GM21515 (cell line): ENCODE results near the gene LYSMD4.
A peak's percentile ranks its signal among the peaks of the same experiment; 100 is the strongest.

Experiments
- ATAC-seq: cut with Tn5 transposase; IDR thresholded peaks from one replicate; pipeline ENCODE4 v1.9.1; 2021; ENCODE audit not compliant: unreplicated experiment

Gene LYSMD4

DNA sequence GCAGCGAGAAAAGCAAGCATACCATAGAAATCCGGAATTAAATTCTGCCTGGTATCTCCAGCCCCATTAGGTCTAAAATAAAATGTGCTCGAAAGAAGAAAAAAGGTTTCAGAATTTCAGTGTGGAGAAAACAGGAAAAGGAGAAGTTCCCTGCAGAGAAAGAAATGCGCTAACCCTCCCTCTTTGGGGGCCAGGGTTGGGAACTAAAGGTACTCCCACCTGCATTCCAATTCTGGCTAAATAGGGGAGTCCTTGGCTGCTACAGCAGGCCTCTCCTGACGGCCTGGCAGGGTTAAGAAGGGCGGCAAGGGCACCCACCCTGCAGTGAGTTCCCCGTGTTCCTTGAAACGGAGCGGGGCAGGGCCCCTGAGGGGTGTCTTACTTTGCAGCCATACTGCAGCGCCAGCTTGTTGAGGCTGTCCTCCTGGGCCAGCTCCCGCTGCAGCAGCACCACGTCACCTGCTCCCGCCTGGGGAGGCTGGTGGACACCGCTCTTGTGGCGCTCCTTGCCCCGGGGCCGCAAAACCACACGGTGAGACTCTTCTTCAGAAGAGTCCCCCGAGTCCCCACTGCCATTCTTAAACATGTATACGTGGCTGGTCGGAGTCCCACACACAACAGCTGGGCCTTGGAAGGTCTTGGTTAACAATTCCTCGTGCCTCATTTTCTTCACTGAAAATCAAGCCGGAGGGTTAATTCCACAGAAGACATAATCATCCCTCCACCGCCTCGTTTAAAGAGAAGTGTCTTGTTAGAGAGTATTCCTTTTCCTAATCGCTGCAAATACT is 1.7 kb downstream of the LYSMD4 start:
- no peak for ATAC-seq

DNA sequence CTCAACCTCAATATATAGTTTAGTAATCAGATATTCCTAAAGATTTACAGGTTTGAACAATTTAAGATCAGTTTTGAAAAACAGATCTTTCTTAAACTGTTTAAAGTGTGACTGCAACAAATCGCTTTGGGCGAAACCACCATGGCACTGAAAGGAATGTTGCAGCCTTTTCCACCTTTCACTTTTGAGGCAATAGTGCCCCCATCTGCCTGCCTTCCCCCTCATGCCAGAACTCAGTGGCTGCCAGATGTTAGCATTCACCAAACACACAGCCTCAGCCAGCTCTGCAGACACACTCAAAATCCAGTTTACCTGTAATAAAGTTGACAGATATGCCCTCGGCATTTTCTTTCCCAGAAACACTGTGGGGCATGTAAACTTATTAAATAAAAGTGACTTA is 3.3 kb downstream of the LYSMD4 start:
- no peak for ATAC-seq

DNA sequence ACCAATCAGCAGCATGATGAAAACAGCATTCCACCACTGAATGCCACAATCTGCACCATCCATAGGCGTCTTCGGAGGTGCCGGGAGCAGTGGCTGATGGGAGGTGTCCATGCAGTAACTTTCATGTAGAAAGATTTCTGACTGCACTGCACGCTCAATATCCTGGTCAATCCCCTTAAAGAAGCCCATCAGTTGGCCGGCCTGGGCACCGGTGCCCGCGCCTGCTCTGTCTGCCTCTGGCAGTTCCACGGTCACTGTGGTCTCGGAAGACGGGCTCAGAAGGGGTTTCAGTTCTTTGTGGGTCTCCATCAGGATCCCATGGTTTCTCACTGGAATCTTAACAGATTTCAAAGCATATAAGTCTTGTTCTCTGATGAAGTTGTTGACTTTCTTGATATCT is 3.9 kb downstream of the LYSMD4 start:
- ATAC-seq, result no peak

DNA sequence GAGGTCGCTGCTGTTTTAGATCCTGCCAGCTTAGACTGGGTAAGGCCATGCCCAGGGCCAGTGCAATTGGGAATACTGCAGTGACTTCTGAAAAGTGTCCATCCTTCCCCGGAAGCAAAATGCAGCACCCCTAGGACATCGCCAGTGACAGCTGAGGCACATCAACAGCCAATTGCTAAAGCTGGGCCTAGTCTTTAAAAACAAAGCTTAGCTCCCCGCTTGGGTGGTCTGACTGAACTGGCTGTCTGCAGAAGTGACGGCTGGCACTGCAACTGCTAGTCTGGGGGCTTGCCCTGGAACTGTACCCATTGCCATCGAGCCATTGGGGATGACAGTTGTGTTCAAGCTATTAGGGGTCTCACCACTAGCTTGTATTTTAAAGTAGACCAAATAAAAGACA is 4.3 kb downstream of the LYSMD4 start:
- ATAC-seq, result no peak

DNA sequence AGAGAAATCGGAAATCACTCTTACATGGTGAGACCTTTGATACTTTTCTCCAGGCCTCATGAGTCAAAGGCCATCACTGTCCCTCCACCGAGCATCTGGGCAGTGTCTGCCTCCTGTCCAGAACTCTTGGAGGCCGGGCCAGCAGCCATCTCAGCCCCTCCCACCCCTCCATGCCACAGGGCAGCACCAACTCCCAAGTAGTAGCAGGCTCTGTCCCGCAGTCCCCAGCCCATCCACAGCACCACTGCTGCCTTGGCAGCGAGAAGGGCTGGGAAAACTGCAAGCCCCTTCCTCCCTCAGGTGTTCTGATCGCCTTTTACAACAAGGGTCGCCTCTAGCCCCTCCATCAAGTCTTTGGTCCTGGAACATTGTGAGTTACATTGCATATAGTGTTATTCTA is 5.5 kb downstream of the LYSMD4 start:
- ATAC-seq, result no peak

DNA sequence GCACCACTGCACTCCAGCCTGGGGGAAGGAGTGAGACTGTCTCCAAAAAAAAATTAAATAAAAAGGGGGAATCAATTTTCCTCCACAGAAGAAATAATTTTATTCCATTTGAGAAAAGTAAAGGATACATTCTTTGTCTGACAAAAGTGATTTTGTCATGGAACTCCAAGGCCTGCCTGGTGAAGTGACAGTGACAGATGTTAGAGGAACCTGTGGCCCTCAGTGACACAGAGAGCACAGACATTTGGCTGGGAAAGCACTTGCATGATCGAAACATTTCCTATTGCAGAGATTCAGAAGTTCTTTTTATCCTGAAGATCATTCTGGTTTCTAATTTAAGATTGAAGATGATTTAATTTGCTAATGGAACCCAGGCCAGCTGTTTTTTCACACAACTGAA is 5.9 kb downstream of the LYSMD4 start:
- no peak for ATAC-seq

DNA sequence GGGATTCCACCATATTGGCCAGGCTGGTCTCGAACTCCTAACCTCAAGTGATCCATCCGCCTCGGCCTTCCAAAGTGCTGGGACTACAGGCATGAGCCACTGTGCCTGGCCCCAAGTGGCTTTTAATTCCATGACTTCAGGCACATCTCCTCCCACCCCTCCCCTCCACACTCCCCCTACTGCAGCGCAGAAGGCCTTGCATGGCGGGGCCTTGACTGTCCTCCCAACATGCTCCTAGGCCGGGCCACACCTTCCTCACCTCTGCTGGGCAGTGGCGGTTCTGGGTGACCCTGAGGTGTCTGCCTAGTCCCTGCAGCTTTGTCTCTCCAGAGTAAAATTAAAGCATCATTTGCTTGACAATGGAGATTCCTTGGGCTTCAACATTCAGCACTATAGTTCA is 6.9 kb downstream of the LYSMD4 start:
- no peak for ATAC-seq

DNA sequence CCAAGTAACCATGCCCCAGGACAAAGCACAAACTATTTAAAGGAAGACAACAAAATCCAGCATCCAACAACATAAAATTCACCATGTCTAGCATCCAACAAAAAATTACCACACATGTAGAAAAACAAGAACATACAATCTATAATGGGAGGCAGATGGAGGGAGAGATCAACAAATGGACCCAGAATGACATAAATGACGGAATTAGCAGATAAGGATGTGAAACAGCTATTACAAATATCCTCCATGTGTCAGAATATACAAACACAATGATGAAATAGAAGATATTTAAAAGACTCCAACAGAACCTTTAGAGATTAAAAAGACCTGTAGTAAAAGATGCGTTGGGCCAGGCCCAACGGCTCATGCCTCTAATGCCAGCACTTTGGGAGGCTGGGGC is 10.8 kb downstream of the LYSMD4 start:
- no peak for ATAC-seq

DNA sequence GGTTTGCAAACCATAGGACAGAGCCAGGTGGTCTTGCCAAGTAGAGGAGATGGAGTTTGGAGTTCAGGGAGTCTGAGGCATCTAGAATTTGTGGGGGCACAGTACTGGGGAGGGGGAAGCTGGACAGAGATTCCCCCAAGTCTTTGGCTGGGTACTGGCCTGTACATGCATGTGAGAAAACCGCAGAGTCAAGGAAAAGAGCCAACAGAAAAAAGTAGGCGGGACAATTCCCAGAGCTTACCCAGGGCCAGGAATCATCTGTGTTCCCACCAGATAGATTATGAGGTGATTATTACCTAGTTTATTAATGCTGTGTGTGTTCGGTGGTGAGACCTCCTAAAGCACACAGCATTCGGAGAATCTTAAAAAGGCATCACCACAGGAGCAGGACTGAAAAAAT is 11.3 kb downstream of the LYSMD4 start:
- ATAC-seq, result no peak

DNA sequence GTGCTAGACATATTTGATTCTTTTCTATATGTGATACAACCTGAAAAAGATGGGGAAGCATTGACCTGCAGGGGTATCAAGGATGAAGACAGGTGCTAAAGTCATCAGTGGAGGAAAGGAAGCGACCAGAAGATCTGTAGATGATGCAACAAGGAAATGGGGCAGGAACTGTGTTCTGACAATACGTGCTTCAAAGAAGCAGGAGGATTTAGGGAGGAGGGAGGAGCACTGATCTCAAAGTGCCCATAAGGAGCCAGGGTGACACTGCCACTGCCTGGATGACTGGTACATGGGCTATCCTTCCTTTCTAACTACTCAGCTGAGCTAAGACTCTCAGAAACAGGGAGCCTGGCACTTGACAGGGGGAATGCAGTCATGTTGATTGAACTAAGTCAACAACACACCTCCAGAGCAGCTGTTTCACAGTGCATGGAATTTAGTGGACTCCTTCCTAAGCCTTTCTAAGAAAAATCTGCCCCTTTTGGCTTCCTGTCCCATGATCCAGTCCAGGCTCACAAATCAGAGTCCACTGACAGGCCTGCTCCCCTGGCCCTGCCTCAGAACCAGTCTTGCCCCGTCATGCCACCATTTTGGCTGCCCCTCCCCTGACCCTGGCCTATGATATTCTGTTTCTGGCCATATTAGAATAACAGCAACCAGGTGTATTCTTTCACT is 12.0 kb downstream of the LYSMD4 start:
- ATAC-seq, result no peak

DNA sequence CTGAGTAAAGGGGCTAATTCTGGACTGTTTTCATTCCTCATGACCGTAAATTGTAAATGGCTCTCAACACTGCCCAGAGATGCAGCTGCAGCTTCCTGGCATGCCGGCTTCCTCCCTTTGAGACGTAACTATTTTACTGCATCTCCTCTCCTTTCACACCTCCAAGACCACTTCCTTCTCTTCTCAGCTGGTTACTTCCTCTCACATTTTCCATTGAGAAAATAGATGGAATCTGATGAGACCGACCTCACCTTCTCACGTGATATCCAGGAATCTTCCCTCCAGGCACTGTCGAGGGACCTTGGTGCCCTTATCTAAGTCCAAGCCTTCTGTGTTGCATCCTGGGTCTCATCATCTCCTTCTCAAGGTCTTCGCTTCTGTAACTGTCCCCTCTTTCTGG is 12.7 kb downstream of the LYSMD4 start:
- ATAC-seq, result no peak

DNA sequence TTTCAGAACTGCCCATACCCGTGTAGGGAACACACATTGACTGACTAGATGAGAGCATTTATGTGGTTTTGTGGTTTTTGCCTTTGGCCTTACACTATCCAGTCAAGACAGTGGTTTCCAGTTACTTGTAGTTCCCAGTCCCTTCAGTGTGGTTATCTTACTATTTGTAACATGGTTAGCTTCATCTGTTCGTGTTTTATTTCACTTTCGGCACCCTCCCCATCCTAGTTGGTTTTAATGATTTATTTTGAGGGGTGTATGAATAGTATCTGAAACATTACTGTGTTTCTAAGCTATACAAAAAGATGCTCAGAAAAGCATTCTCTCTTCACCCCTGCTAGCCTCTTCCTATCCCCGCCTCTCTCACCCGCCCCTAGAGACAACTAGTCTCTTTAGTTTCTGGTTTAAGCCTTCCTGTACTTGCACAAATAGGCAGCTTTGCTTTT is 14.1 kb downstream of the LYSMD4 start:
- ATAC-seq, result peak; percentile 79

DNA sequence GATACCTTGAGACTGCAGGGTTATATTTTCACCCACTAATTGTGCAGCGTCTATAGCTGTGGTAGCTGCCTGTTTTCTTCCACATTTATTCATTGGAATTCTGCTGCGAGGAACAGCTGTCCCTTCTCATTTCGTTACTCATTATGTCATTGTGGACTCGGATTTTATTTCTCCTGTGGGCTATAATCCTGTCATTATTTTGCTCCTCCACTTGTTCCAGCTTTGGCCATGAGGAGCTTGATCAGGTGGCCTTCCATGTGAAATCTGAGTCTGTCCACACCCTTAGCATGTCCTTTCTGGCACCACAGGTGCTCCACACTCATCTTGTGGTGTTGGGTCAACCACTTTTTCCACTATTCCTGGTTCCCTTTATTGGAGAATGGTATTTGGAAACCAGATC is 14.8 kb downstream of the LYSMD4 start:
- no peak for ATAC-seq

DNA sequence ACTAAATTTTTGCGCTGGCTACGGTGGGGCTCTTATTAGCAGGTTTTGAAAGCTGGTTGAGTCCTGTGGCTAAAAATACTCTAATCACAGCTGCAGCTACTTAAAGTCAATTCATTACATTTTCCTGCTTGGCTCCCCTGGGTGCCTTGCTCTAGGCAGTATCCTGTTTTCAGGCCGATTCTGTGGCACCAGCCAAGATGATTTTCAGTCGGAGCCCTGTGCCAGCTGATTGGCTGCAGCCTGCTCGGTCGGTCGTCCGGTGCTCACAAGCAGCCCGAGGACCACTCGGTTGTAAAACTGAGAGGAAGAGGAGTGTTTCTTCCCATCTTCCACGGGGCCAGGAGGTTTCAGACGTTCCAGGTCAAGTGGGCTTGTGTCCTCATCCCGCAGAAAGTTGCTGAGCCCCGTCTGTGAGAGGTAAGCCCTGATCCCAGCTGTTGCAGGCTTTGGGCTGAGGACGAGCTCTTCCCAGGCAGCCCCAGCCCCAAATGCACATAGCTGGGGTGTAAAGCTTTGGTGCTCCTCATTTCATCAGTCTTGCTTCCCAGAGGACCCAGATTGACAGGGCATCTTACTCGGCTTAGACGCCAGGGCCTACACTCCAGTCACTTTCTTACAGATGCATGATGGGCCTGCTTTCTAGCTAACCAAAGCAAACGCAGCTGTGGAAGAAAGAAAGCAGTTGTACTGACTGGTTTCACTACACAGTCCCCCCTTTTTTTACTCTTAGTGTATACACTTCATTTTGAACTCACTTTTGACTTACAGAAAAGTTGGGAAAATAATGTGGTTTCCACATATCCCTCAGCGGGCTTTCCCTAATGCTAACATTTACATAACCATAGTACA is 15.9 kb downstream of the LYSMD4 start:
- ATAC-seq, result peak; percentile 45

DNA sequence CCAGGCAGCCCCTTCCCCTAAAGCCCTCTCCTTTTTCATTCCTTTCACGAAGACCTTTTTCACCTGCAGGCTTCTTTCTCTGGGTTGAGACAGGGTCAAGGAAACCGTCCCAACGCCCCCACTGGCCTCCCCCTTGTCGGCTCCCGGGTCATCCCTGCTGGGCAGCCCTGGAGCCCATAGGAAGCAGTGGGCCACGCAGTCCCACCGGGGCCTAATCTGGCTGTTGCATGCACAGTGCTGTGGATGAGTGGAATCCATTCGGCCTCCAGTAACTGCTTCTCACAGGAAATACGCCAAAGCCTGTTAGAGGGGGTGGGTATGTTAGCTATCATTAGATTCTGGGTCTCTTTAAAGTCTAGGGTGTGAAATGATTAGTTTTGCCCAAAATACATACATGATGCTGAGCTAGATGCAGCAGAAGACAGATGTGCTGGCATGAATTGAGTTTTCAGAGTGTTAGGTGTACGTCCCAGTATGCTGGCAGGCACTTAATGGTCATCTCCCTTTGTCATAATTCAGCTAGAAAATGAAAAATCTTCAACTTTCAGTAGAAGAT is 16.6 kb downstream of the LYSMD4 start:
- no peak for ATAC-seq

DNA sequence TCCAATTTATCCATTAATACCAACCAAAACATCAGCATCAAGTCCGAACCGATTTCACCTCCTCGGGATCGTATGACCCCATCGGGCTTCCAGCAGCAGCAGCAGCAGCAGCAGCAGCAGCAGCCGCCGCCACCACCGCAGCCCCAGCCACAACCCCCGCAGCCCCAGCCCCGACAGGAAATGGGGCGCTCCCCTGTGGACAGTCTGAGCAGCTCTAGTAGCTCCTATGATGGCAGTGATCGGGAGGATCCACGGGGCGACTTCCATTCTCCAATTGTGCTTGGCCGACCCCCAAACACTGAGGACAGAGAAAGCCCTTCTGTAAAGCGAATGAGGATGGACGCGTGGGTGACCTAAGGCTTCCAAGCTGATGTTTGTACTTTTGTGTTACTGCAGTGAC is 20.8 kb downstream of the LYSMD4 start:
- no peak for ATAC-seq

DNA sequence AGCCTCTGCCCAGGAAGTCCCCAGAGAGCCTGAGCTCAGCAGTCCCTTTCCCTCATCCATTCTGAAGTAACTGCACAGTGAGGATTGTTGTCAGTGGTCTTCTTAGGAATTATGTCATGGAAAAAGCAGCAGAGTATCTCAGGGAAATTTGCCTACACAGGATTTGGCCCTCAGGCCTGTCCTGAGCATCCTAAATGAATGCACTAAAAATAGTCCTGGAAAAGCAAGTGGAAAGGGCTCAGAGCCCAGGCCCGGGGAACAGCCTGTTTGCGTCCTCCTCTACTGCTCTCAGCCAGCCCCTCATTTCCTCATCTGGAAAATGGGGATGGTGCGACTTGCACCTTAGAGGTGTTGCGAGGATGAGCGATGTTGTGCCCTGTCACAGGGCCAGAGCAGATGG is 21.6 kb downstream of the LYSMD4 start:
- ATAC-seq, result no peak

DNA sequence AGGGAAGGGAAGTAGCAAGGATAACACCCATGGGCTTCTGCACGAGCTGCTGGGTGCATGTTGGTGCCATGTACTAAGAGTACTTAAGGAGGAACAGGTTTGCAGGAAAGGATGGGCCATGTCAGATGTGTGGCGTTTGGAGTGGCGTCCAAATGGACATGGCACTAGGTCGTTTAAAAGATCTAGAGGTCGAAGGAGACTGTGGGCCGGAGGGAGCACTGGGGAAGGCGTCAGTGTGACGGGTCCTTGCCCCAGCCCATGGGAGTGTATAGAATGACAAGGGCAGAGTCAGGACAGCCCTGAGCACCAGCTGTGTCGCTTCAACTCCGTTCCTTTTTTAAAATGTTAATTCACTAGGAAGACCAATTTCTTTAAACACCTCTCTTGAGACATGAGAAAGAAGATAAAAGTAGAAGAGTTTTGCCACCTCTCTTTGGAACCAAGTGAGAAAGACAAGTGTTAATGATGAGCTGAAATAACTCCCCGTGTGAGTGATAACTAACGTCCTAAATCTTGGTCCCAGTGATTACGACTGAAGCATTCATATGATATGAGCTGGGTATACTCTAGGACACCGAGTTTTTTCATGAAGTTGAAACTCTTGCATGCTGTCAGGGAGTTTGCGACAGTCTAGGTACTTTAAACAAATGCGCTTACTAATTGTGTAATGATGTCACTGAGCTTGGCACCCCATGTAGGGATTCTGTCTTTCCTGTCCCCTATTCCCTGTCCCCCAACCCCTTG is 23.8 kb downstream of the LYSMD4 start:
- ATAC-seq, result no peak

DNA sequence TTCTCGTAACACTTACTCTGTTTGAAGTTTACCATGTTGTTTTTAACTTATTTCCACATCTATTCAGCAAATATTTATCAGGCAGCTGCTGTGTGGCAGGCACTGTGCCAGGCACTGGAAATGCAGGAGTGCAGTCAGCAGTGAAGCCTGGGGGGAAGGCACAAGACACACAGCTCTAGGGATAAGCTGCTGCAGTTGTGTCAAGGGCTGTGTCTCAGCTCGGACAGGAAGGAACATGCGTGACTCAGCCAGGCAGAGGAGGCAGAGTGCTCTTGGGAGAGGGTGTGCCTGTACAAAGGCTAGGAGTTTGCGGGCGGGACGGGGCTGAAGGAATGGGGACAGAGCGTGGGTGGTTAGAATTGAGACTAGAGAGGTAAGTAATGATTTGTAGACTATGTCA is 24.7 kb downstream of the LYSMD4 start:
- ATAC-seq, result no peak

DNA sequence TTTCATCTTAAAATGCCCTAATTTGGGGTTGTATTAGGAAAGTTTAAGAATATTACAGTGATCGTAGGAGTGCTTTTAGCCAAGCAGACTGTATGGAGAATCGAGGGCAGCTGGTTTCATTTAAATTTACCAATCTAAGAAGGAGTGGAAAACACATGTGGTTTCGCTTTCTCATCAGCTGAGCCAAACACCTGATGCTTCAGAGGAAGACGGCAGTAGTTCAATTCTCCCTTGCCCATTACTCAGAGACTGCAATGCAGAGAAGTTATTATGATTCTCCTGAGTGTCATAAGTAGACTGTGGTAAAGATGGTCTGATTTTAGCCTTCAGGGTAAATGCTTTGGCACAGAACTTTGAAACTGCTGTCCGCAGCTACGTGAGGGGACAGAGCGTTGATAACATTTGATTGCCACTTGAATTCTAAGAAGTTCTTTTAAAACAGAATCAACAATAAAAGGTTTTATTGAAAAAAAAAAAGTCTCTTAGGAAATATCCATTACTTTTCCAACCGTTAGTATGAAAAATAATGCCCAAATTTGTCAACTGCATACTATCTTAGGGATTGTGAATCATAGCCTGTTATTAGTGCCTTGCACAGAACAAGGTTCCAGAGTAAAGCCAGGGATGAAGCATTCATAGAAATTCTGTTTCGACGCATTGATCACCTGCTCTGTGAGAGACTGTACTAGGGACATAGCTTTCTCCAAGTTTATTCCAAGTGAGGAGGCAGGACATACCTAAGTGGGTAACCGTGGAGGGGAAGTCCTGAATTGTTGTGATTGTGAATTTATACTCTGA is 25.6 kb downstream of the LYSMD4 start:
- ATAC-seq, result no peak
